GM12878 (cell line): Measurements from ENCODE around the gene TRIM26. TPM values are rescaled to one million over a fixed set of nuclear protein-coding genes. Genes with fewer than 3 reads are reported as not detected.
A peak's percentile ranks its signal among the peaks of the same experiment; 100 is the strongest.

Experiments
- BACH1 ChIP-seq: fragments of 450-650 bp; IDR thresholded peaks from 2 replicates; pipeline ENCODE4 v1.6.1; 2017; ENCODE audit warnings: mild to moderate bottlenecking, borderline replicate concordance
- BCLAF1 ChIP-seq: fragments of 450-650 bp; IDR thresholded peaks from 2 replicates; pipeline ENCODE4 v1.6.1; 2017; ENCODE audit warnings: antibody characterized with exemption, mild to moderate bottlenecking, moderate library complexity
- EP300 ChIP-seq, 2 experiments: fragments of 150-350 bp in 1 of 2; IDR thresholded peaks; 2 replicates each; pipeline ENCODE4 v1.6.1; 2011 to 2012; ENCODE audit warnings: low read depth in 2 of 2, low read length in 2 of 2, borderline replicate concordance in 1 of 2, improper control_type of control experiment in 1 of 2, inconsistent platforms in 1 of 2; ENCODE audit not compliant: control insufficient read depth in 1 of 2
- ESRRA ChIP-seq: IDR thresholded peaks from 2 replicates; pipeline ENCODE4 v1.6.1; 2012; ENCODE audit warnings: mild to moderate bottlenecking, low read length, improper control_type of control experiment
- MXI1 ChIP-seq: fragments of 150-350 bp; IDR thresholded peaks from 2 replicates; pipeline ENCODE4 v1.6.1; 2011; ENCODE audit warnings: low read depth, mild to moderate bottlenecking, inconsistent platforms, low read length, improper control_type of control experiment
- MYC ChIP-seq: IDR thresholded peaks from 2 replicates; pipeline ENCODE4 v1.6.1; 2011; ENCODE audit warnings: mild to moderate bottlenecking, low read length, moderate library complexity, inconsistent platforms; ENCODE audit not compliant: insufficient read depth, insufficient replicate concordance, insufficient read length, severe bottlenecking
- NR2F1 ChIP-seq: fragments of 450-650 bp; conservative IDR thresholded peaks from 2 replicates; pipeline ENCODE4 v1.6.1; 2017; ENCODE audit warnings: mild to moderate bottlenecking
- PKNOX1 ChIP-seq: fragments of 450-650 bp; IDR thresholded peaks from 2 replicates; pipeline ENCODE4 v1.6.1; 2016; ENCODE audit warnings: mild to moderate bottlenecking
- POLR2AphosphoS2 ChIP-seq: IDR thresholded peaks from 2 replicates; pipeline ENCODE4 v1.6.1; 2011; ENCODE audit warnings: low read depth, mild to moderate bottlenecking, low read length, improper control_type of control experiment, moderate library complexity
- RELB ChIP-seq: fragments of 450-650 bp; IDR thresholded peaks from 2 replicates; pipeline ENCODE4 v1.6.1; 2017; ENCODE audit warnings: low read depth, mild to moderate bottlenecking, moderate library complexity
- RUNX3 ChIP-seq: IDR thresholded peaks from 2 replicates; pipeline ENCODE4 v1.6.1; 2012; ENCODE audit warnings: low read length, inconsistent platforms
- SMAD1 ChIP-seq: fragments of 450-650 bp; IDR thresholded peaks from 2 replicates; pipeline ENCODE4 v1.6.1; 2018; ENCODE audit warnings: mild to moderate bottlenecking, low read depth; ENCODE audit not compliant: partially characterized antibody
- SREBF1 ChIP-seq: IDR thresholded peaks from 2 replicates; pipeline ENCODE4 v1.6.1; 2012; ENCODE audit warnings: mild to moderate bottlenecking, low read length
- TAF1 ChIP-seq: IDR thresholded peaks from 2 replicates; pipeline ENCODE4 v1.6.1; 2011; ENCODE audit warnings: mild to moderate bottlenecking, low read depth, low read length, borderline replicate concordance
- TCF12 ChIP-seq: IDR thresholded peaks from 2 replicates; pipeline ENCODE4 v1.6.1; 2011; ENCODE audit warnings: low read depth, mild to moderate bottlenecking, low read length
- USF2 ChIP-seq: IDR thresholded peaks from 2 replicates; pipeline ENCODE4 v1.6.1; 2011; ENCODE audit warnings: low read depth, low read length, improper control_type of control experiment, borderline replicate concordance
- ZNF687 ChIP-seq: fragments of 450-650 bp; IDR thresholded peaks from 2 replicates; pipeline ENCODE4 v1.6.1; 2017; ENCODE audit warnings: mild to moderate bottlenecking, moderate library complexity
- polyA plus RNA-seq, 11 experiments: library from polyadenylated mRNA; depleted of rRNA in 4 of 11; unstranded in 6 of 11; stranded (reverse) in 5 of 11; fragments of >200 nt; fragmentation: Nextera tagmentation in 4 of 11; fragmentation: Illumina TruSeq in 1 of 11; extraction: Ambion mirVana in 4 of 11; extraction: Trizol in 1 of 11; gene quantifications; 1 replicate in 1 of 11; 2 replicates in 10 of 11; pipeline versions ENCODE4 v1.2.1 to v1.2.3, GENCODE V29; 2011 to 2016; ENCODE audit warnings: inconsistent platforms in 2 of 11, missing spikeins in 2 of 11, low read depth in 1 of 11
- total RNA-seq, 4 experiments: library from RNA; depleted of rRNA in 3 of 4; stranded (reverse); fragments of >200 nt in 3 of 4; fragmentation: Illumina TruSeq in 1 of 4; extraction: Trizol in 1 of 4; gene quantifications; 2 replicates each; pipeline versions ENCODE4 v1.2.1 to v1.2.3, GENCODE V29; 2013 to 2021

The TRIM26 gene
- total and polyA plus RNA-seq, 10 of the 15 experiments (the other 5 are each of a cell fraction or from before 2014, with no cell fraction given): 13.1 to 79.6 (median 63.6) TPM

- peak; percentile 11; the same call in 1 of the 2 replicates for TF ChIP-seq ZNF687
- 0 out of 4 replicates have a peak, but pooled peaks of 1 of the 2 experiments have one; percentile 43 for TF ChIP-seq EP300 (IDR thresholded peaks at IDR 0.05; ENCODE audit: borderline replicate concordance in 1 of 2, control insufficient read depth in 1 of 2, low read depth in 2 of 2, low read length in 2 of 2)
- no peak for TF ChIP-seq RELB
- peak; percentile 44; the same call in 1 of the 2 replicates for TF ChIP-seq BACH1
- no peak for TF ChIP-seq USF2
- TF ChIP-seq BCLAF1: no peak
- peak; percentile 65; the same call in 1 of the 2 replicates for TF ChIP-seq POLR2AphosphoS2
- peak; percentile 59 for TF ChIP-seq SMAD1
- peak; percentile 22; the same call in 1 of the 2 replicates for TF ChIP-seq RUNX3
- TF ChIP-seq SREBF1: 0 out of 2 replicates have a peak, but pooled peaks have one; percentile 14
- peak; percentile 73; the same call in 1 of the 2 replicates for TF ChIP-seq NR2F1
- TF ChIP-seq ESRRA: no peak
- TF ChIP-seq TAF1: peak; percentile 36; the same call in 1 of the 2 replicates
- no peak for TF ChIP-seq MYC
- no peak for TF ChIP-seq TCF12
- TF ChIP-seq MXI1: peak; percentile 70; the same call in 1 of the 2 replicates
- peak; percentile 63 for TF ChIP-seq PKNOX1
Observed at GRCh38 chr6:30212865-30213666, at the start of gene TRIM26 (continued).
